Endodermal cell (in vitro differentiated cells): ENCODE data around the gene BACH2. TPM values are rescaled to one million over a fixed set of nuclear protein-coding genes. Genes with fewer than 3 reads are reported as not detected.
"Not testable (repeated sequence)": the region's sequence is repeated elsewhere in the genome, so short reads cannot be mapped to it uniquely, and the experiment has no call there.

Experiments used
- DNase-seq: peaks from one replicate; pipeline ENCODE4 v3.0.0-alpha.2; 2017
- H3K27ac ChIP-seq: 2 replicates; pipeline ENCODE4 v1.5.1; 2013; ENCODE audit warnings: mild to moderate bottlenecking, low read depth, low read length, moderate library complexity
- H3K27me3 ChIP-seq: 2 replicates; pipeline ENCODE4 v1.6.1; 2013; ENCODE audit warnings: mild to moderate bottlenecking, low read length, moderate library complexity; ENCODE audit not compliant: insufficient read depth, control insufficient read depth, poor library complexity, severe bottlenecking
- H3K36me3 ChIP-seq: 2 replicates; pipeline ENCODE4 v1.7.0; 2013; ENCODE audit warnings: mild to moderate bottlenecking, low read length, moderate library complexity; ENCODE audit not compliant: control insufficient read depth, insufficient read depth
- H3K4me1 ChIP-seq: one replicate; pipeline ENCODE4 v1.7.0; 2013; ENCODE audit warnings: low read length; ENCODE audit not compliant: control insufficient read depth, insufficient read depth
- H3K4me3 ChIP-seq: 2 replicates; pipeline ENCODE4 v1.5.1; 2013; ENCODE audit warnings: mild to moderate bottlenecking, low read length, moderate library complexity
- H3K9ac ChIP-seq: 2 replicates; pipeline ENCODE4 v1.6.1; 2013; ENCODE audit warnings: mild to moderate bottlenecking, low read length, moderate library complexity; ENCODE audit not compliant: poor library complexity, severe bottlenecking; ENCODE audit errors: extremely low read depth
- H3K9me3 ChIP-seq: 2 replicates; pipeline ENCODE4 v1.6.1; 2013; ENCODE audit warnings: mild to moderate bottlenecking, low read length, moderate library complexity; ENCODE audit not compliant: control insufficient read depth
- H3K27ac Mint-ChIP-seq: 2 replicates; pipeline ENCODE4 v1.8.0; 2020; ENCODE audit warnings: mixed read lengths
- H3K27me3 Mint-ChIP-seq: 2 replicates; pipeline ENCODE4 v1.8.0; 2021; ENCODE audit warnings: mild to moderate bottlenecking, mixed read lengths; ENCODE audit not compliant: insufficient read depth
- H3K36me3 Mint-ChIP-seq: 2 replicates; pipeline ENCODE4 v1.8.0; 2020; ENCODE audit warnings: low read depth, mixed read lengths
- H3K4me1 Mint-ChIP-seq: 2 replicates; pipeline ENCODE4 v1.8.0; 2020; ENCODE audit warnings: mixed read lengths
- H3K4me3 Mint-ChIP-seq: 2 replicates; pipeline ENCODE4 v1.8.0; 2020; ENCODE audit warnings: mild to moderate bottlenecking, moderate library complexity, mixed read lengths
- H3K9me3 Mint-ChIP-seq: 2 replicates; pipeline ENCODE4 v1.8.0; 2020; ENCODE audit warnings: mild to moderate bottlenecking, mixed read lengths
- CTCF ChIP-seq: fragments of 200-600 bp; sonication (generic); conservative IDR thresholded peaks from 2 replicates; pipeline ENCODE4 v1.5.0; 2021; ENCODE audit warnings: antibody characterized with exemption, mild to moderate bottlenecking
- WGBS, 2 experiments: methylation state at CpG; one replicate each; pipeline versions ENCODE4 v1.1.5 to v1.1.7; 2013; ENCODE audit warnings: missing lambda C conversion rate in 2 of 2, mixed read lengths in 1 of 2; ENCODE audit not compliant: insufficient coverage in 1 of 2, insufficient read length in 1 of 2; 5-methylcytosine and 5-hydroxymethylcytosine counted together
- total RNA-seq, 2 donors: library from RNA; stranded (reverse); fragmentation: NEBNext Ultra II Directional in 1 of 2; extraction: Animal tissue kit (Norgen Biotek cat#: 25700) in 1 of 2; gene quantifications; 2 replicates in 1 of 2; 3 replicates in 1 of 2; pipeline ENCODE4 v1.2.1, GENCODE V29; 2021

Gene BACH2
- total RNA-seq, 2 donors from 2014 or later, result 11.0 to 22.3 TPM

- 88 to 93% methylated on average over 3 of the region's 3 CpGs for WGBS, 2 experiments
- no peak overlapping the region for H3K4me3 Mint-ChIP-seq
- H3K36me3 Mint-ChIP-seq, result no peaks in the 10 kb centered on the region
- H3K27ac Mint-ChIP-seq, result no peak overlapping the region
- Histone ChIP-seq H3K9me3 (no peaks in the 10 kb centered on the region), H3K4me3 (no peak overlapping the region), H3K27me3 (no peaks in the 10 kb centered on the region), H3K4me1 (no peaks in the 10 kb centered on the region), H3K27ac (peak overlapping the region; percentile 20), H3K36me3 (no peaks in the 10 kb centered on the region), H3K9ac (no peak overlapping the region)
- no peaks in the 10 kb centered on the region for H3K9me3 Mint-ChIP-seq
- DNase-seq, result no peak
- peaks cover 5% of the 10 kb centered on the region for H3K4me1 Mint-ChIP-seq
- no peaks in the 10 kb centered on the region for H3K27me3 Mint-ChIP-seq
- TF ChIP-seq CTCF, result no peak
These were observed 321.8 kb downstream of the BACH2 start for GRCh38 chr6:89974834-89975233.

GRCh38 chr6:89972025-89972381 is 324.6 kb downstream of the BACH2 start:
- H3K9me3 Mint-ChIP-seq, result no peaks in the 10 kb centered on the region
- WGBS, 2 experiments, result 96 to 97% methylated on average over 9 of the region's 9 CpGs
- H3K4me1 ChIP-seq, result no peaks in the 10 kb centered on the region
- H3K9me3 ChIP-seq, result no peaks in the 10 kb centered on the region
- TF ChIP-seq CTCF, result no peak
- no peak overlapping the region for H3K4me3 ChIP-seq
- H3K36me3 Mint-ChIP-seq, result no peaks in the 10 kb centered on the region
- H3K27me3 ChIP-seq, result no peaks in the 10 kb centered on the region
- no peak overlapping the region for H3K27ac Mint-ChIP-seq
- H3K4me1 Mint-ChIP-seq, result peaks cover 5% of the 10 kb centered on the region
- H3K4me3 Mint-ChIP-seq, result no peak overlapping the region
- no peak for DNase-seq
- H3K9ac ChIP-seq, result no peak overlapping the region
- H3K27me3 Mint-ChIP-seq, result no peaks in the 10 kb centered on the region
- H3K36me3 ChIP-seq, result no peaks in the 10 kb centered on the region
- H3K27ac ChIP-seq, result no peak overlapping the region

- H3K4me1 Mint-ChIP-seq, H3K9ac ChIP-seq, H3K4me1 ChIP-seq, H3K27ac ChIP-seq, H3K27me3 ChIP-seq, H3K36me3 Mint-ChIP-seq, H3K4me3 ChIP-seq, H3K27me3 Mint-ChIP-seq, DNase-seq, H3K27ac Mint-ChIP-seq, H3K9me3 ChIP-seq, H3K4me3 Mint-ChIP-seq, H3K36me3 ChIP-seq, H3K9me3 Mint-ChIP-seq: not testable (repeated sequence)
- 91 to 97% methylated on average over 5 to 9 of the region's 9 CpGs for WGBS, 2 experiments
These were observed 325.2 kb downstream of the BACH2 start for GRCh38 chr6:89971338-89972024.
